GM13977 (cell line): ENCODE data around the gene ILF2.

Experiments used
- DNase-seq: peaks from one replicate; pipeline ENCODE4 v3.0.0; 2012; ENCODE audit warnings: low spot score
- CTCF ChIP-seq: IDR thresholded peaks from 2 replicates; pipeline ENCODE4 v1.5.1; 2012; ENCODE audit warnings: mild to moderate bottlenecking, control low read depth; ENCODE audit not compliant: insufficient read depth; ENCODE audit errors: extremely low read depth, missing control alignments
- in situ Hi-C: fragments of 300-500 bp; cut with MboI; formaldehyde crosslinking; loops from one replicate; pipeline ENCODE4 v1.12.0; 2022; ENCODE audit warnings: low sequenced_read_pairs, low pct_unique_long_range_greater_than_20kb, mixed read lengths, inconsistent platforms; ENCODE audit not compliant: unreplicated experiment

ILF2 gene

GRCh38 chr1:153687346-153688125 is 16.7 kb upstream of the ILF2 start:
- DNase-seq: peak; percentile 21
- no peak for TF ChIP-seq CTCF
- in situ Hi-C loops: no loop called here

GRCh38 chr1:153685544-153686340 is 14.9 kb upstream of the ILF2 start:
- in situ Hi-C loops: no loop called here
- peak; percentile 6 for DNase-seq
- TF ChIP-seq CTCF: no peak

GRCh38 chr1:153684892-153685291 is 14.1 kb upstream of the ILF2 start:
- TF ChIP-seq CTCF: no peak
- DNase-seq: peak; percentile 5
- in situ Hi-C loops: no loop called here

- TF ChIP-seq CTCF: no peak
- DNase-seq: no peak
- in situ Hi-C loops: no loop called here
Measured at GRCh38 chr1:153683854-153684253, 13.1 kb upstream of the ILF2 start.

- no peak for TF ChIP-seq CTCF
- DNase-seq: no peak
- in situ Hi-C loops: no loop called here
Measured at GRCh38 chr1:153682730-153683129, 11.9 kb upstream of the ILF2 start.

GRCh38 chr1:153680120-153680403 is 9.3 kb upstream of the ILF2 start:
- TF ChIP-seq CTCF: no peak
- in situ Hi-C loops: no loop called here

More at GRCh38 chr1:153680120-153680403, 9.3 kb upstream of the ILF2 start:
- DNase-seq: no peak
